HCT116 (cell line): Measurements from ENCODE around the gene OXCT2. TPM values are rescaled to one million over a fixed set of nuclear protein-coding genes. Genes with fewer than 3 reads are reported as not detected.
"Not testable (repeated sequence)": the region's sequence is repeated elsewhere in the genome, so short reads cannot be mapped to it uniquely, and the experiment has no call there.

Source experiments
- ATAC-seq: fragments of 200-7000 bp; cut with Tn5 transposase; 2 replicates; pipeline ENCODE4 v1.9.1; 2020; ENCODE audit warnings: mild to moderate bottlenecking, moderate library complexity
- BruUV-seq: library from RNA; stranded (reverse); fragments of 400-500 nt; replicated peaks from 2 replicates; lab custom pipeline; 2021; lab: Mats Ljungman, UMichigan
- CTCF ChIA-PET: fragments of 300-600 bp; sonication (Branson Sonifier 250); formaldehyde crosslinking; loops from one replicate; lab custom pipeline; 2021; ENCODE audit warnings: antibody characterized with exemption; lab: Charles Lee
- POLR2A ChIA-PET: fragments of 300-600, 350-600 bp; sonication (Branson Sonifier 250); formaldehyde crosslinking; loops from one replicate; lab custom pipeline; 2021; ENCODE audit warnings: antibody characterized with exemption; lab: Charles Lee
- RAD21 ChIA-PET, 2 experiments: fragments of 300-600 bp; sonication (Branson Sonifier 250); formaldehyde crosslinking; loops; one replicate each; lab custom pipeline; 2023; ENCODE audit warnings: low total read pairs in 2 of 2; ENCODE audit not compliant: uncharacterized antibody in 2 of 2, unreplicated experiment in 2 of 2, low non-redundant PET in 1 of 2; lab: Charles Lee
- DNase-seq: peaks from one replicate; pipeline ENCODE4 v3.0.0-alpha.2; 2010; ENCODE audit warnings: low read depth, low spot score
- H2AFZ ChIP-seq: fragments of 200-600 bp; shearing (Covaris generic), sonication (generic); 2 replicates; pipeline ENCODE4 v1.6.1; 2017; ENCODE audit warnings: low read depth, mixed run types, mixed read lengths, antibody characterized with exemption, low read length; ENCODE audit not compliant: poor library complexity, severe bottlenecking
- H3K27ac ChIP-seq: 2 replicates; pipeline ENCODE4 v1.5.1; 2012; ENCODE audit warnings: low read depth, low read length
- H3K27me3 ChIP-seq: fragments of 200-600 bp; sonication (generic); 2 replicates; pipeline ENCODE4 v1.6.1; 2016; ENCODE audit warnings: mixed run types, low read length, mixed read lengths; ENCODE audit not compliant: insufficient read depth
- H3K36me3 ChIP-seq, 2 experiments: fragments of 200-500 bp in 1 of 2; fragments of 200-600 bp in 1 of 2; sonication (Bioruptor generic) in 1 of 2; sonication (generic) in 1 of 2; 2 replicates each; pipeline versions ENCODE4 v1.5.1 to v1.6.1; 2014 to 2016; ENCODE audit warnings: low read length in 2 of 2, inconsistent platforms in 1 of 2, mixed read lengths in 1 of 2, mixed run types in 1 of 2; ENCODE audit not compliant: insufficient read depth in 2 of 2, control insufficient read depth in 1 of 2
- H3K4me1 ChIP-seq, 2 experiments: fragments of 200-600 bp in 1 of 2; sonication (generic) in 1 of 2; 2 replicates each; pipeline versions ENCODE4 v1.5.1 to v1.6.1; 2012 to 2017; ENCODE audit warnings: low read length in 2 of 2, inconsistent platforms in 1 of 2, mild to moderate bottlenecking in 1 of 2, mixed read lengths in 1 of 2, mixed run types in 1 of 2, moderate library complexity in 1 of 2; ENCODE audit not compliant: insufficient read depth in 2 of 2, control insufficient read depth in 1 of 2
- H3K4me2 ChIP-seq: fragments of 200-600 bp; sonication (generic); 2 replicates; pipeline ENCODE4 v1.6.1; 2017; ENCODE audit warnings: mixed run types, low read length, mixed read lengths
- H3K4me3 ChIP-seq, 2 experiments: fragments of 200-600 bp in 1 of 2; sonication (generic) in 1 of 2; replicated peaks in 1 of 2; 2 replicates each; pipeline ENCODE4 v1.5.1; 2011 to 2016; ENCODE audit warnings: low read length in 2 of 2, control low read depth in 1 of 2, low read depth in 1 of 2, mild to moderate bottlenecking in 1 of 2, mixed read lengths in 1 of 2, mixed run types in 1 of 2
- H3K79me2 ChIP-seq: fragments of 200-600 bp; sonication (generic); 2 replicates; pipeline ENCODE4 v1.6.1; 2017; ENCODE audit warnings: mild to moderate bottlenecking, mixed run types, low read length, moderate library complexity, mixed read lengths; ENCODE audit not compliant: insufficient read depth
- H3K9ac ChIP-seq: fragments of 200-600 bp; sonication (generic); 2 replicates; pipeline ENCODE4 v1.6.1; 2016; ENCODE audit warnings: low read length, mixed read lengths
- H3K9me2 ChIP-seq: fragments of 200-600 bp; sonication (generic), shearing (Covaris generic); 2 replicates; pipeline ENCODE4 v1.6.1; 2017; ENCODE audit warnings: mixed run types, mild to moderate bottlenecking, moderate library complexity; ENCODE audit not compliant: insufficient read depth
- H3K9me3 ChIP-seq, 2 experiments: fragments of 200-500 bp in 1 of 2; fragments of 200-600 bp in 1 of 2; sonication (Bioruptor generic) in 1 of 2; sonication (generic) in 1 of 2; 2 replicates each; pipeline ENCODE4 v1.6.1; 2014 to 2017; ENCODE audit warnings: low read length in 2 of 2, mixed read lengths in 2 of 2, inconsistent platforms in 1 of 2, low read depth in 1 of 2, mild to moderate bottlenecking in 1 of 2, mixed run types in 1 of 2, moderate library complexity in 1 of 2; ENCODE audit not compliant: control insufficient read depth in 1 of 2, insufficient read depth in 1 of 2
- H4K20me1 ChIP-seq: fragments of 200-600 bp; sonication (generic), shearing (Covaris generic); 2 replicates; pipeline ENCODE4 v1.6.1; 2017; ENCODE audit warnings: mixed run types, mild to moderate bottlenecking, moderate library complexity; ENCODE audit not compliant: insufficient read depth
- intact Hi-C: fragments of 100-400 bp; cut with micrococcal nuclease; formaldehyde crosslinking; loops from 2 replicates; pipeline ENCODE4 v1.10.0; 2022
- total RNA-seq: library from RNA; stranded (reverse); gene quantifications from one replicate; pipeline ENCODE4 v1.2.1, GENCODE V29; 2021; ENCODE audit not compliant: unreplicated experiment

Gene OXCT2
- total RNA-seq, 1 experiment from 2014 or later = 3.7 TPM

DNA sequence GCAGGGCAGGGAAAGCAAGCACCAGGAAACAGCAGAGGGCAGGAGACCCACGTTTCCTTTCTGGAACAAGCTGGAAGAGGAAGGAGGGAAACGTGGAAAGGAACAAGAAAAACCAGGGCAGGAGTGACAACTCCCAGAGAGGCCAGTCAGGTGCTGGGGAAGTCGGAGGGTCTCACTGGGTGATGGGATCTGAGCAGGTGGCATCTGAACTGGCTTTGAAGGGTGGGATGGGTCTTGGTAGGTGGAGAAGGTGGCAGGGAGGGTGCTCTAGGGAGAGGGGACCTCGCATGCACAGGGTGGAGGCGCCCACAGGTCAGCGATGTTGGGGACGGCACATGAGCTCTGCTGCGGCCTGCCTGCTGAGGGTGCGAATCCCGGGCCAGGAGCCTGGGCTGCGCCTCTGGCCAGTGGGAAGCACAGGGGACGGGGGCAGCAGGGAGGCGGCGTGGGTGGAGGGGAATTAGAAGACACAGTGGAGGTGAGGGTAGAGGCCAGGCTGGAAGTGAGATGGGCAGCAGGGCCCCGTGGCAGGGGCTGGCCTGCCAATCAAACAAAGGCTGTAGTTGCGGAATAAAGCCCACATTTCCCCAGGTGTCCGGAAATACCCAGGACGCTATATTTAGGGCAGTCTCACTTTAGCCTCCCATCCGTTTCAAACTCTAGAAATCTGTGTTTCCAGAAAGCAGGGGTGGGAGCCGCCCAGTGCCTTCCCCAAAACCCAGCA is 4.7 kb upstream of the OXCT2 start:
- H3K27ac ChIP-seq, H2AFZ ChIP-seq, H3K4me3 ChIP-seq, H3K9ac ChIP-seq, DNase-seq, BruUV-seq, H3K4me2 ChIP-seq, H3K79me2 ChIP-seq, H3K36me3 ChIP-seq, H3K27me3 ChIP-seq, RAD21 ChIA-PET, intact Hi-C loops, POLR2A ChIA-PET, H3K9me3 ChIP-seq, CTCF ChIA-PET, H3K4me1 ChIP-seq, H4K20me1 ChIP-seq, H3K9me2 ChIP-seq, ATAC-seq: not testable (repeated sequence)

DNA sequence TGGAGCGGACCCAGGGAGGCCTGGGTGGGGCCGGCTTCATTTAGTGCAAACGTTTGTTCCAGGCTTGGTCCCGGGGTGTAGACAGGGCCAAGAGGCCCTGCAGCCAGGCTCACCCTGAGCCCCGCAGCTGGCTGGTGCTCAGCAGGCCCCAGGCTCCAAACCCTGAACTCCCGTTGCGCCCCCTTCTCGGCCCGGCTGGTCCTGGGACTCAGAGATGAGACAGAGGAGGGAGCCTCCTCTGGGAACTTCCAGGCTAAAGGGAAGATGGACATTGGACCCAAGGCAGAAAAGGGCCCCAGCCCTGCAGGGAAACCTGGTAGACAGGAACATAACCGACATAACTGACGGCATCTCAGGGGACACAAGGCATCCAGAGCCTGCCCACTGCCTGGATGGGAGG is 4.0 kb upstream of the OXCT2 start:
- H3K36me3 ChIP-seq, POLR2A ChIA-PET, H3K27me3 ChIP-seq, H3K79me2 ChIP-seq, H3K4me3 ChIP-seq, DNase-seq, H2AFZ ChIP-seq, H3K9ac ChIP-seq, H3K9me2 ChIP-seq, intact Hi-C loops, H3K4me2 ChIP-seq, BruUV-seq, ATAC-seq, H3K4me1 ChIP-seq, H4K20me1 ChIP-seq, H3K9me3 ChIP-seq, RAD21 ChIA-PET, H3K27ac ChIP-seq, CTCF ChIA-PET: not testable (repeated sequence)

GRCh38 chr1:39773369-39773979 is 2.3 kb upstream of the OXCT2 start:
- H3K4me2 ChIP-seq, H4K20me1 ChIP-seq, H2AFZ ChIP-seq, CTCF ChIA-PET, H3K36me3 ChIP-seq, H3K27me3 ChIP-seq, H3K9me2 ChIP-seq, H3K79me2 ChIP-seq, RAD21 ChIA-PET, DNase-seq, H3K9ac ChIP-seq, intact Hi-C loops, H3K9me3 ChIP-seq, H3K4me3 ChIP-seq, H3K4me1 ChIP-seq, POLR2A ChIA-PET, H3K27ac ChIP-seq, BruUV-seq: not testable (repeated sequence)
- ATAC-seq = peak; percentile 85

GRCh38 chr1:39770100-39771021 is 787 bp downstream of the OXCT2 start:
- POLR2A ChIA-PET, H2AFZ ChIP-seq, H3K4me3 ChIP-seq, DNase-seq, intact Hi-C loops, RAD21 ChIA-PET, ATAC-seq, H3K36me3 ChIP-seq, H3K27ac ChIP-seq, H3K9me3 ChIP-seq, H3K27me3 ChIP-seq, BruUV-seq, CTCF ChIA-PET, H3K79me2 ChIP-seq, H3K9ac ChIP-seq, H3K4me2 ChIP-seq, H4K20me1 ChIP-seq, H3K9me2 ChIP-seq, H3K4me1 ChIP-seq: not testable (repeated sequence)
